Inflammatory macrophage treated with lipopolysaccharide for 1 hour (primary cell): ENCODE data around the gene ATP8A2.

Experiments used
- DNase-seq, 2 donors: peaks; one replicate each; pipeline ENCODE4 v3.0.0-alpha.2; 2020 to 2022

Gene ATP8A2

DNA sequence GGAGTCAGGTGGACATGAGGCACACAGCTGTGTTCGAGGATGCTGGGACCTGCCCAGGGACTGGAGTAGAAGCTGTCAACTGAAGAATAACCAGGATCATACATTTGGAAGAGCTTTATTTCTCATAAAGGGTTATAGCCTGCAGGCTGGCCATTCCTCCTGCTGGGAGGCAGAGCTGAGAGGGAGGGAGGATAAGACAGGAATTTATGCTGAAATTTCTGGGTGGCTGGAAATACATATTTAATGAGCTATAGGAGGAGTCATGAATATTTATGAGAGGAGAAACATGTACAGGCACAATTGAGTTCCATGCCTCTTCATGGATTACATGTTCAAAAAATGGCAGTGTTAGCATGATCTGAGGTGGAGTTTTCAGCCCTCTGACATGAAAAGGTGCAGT lies 528.2 kb downstream of the ATP8A2 start:
- DNase-seq = no peak

DNA sequence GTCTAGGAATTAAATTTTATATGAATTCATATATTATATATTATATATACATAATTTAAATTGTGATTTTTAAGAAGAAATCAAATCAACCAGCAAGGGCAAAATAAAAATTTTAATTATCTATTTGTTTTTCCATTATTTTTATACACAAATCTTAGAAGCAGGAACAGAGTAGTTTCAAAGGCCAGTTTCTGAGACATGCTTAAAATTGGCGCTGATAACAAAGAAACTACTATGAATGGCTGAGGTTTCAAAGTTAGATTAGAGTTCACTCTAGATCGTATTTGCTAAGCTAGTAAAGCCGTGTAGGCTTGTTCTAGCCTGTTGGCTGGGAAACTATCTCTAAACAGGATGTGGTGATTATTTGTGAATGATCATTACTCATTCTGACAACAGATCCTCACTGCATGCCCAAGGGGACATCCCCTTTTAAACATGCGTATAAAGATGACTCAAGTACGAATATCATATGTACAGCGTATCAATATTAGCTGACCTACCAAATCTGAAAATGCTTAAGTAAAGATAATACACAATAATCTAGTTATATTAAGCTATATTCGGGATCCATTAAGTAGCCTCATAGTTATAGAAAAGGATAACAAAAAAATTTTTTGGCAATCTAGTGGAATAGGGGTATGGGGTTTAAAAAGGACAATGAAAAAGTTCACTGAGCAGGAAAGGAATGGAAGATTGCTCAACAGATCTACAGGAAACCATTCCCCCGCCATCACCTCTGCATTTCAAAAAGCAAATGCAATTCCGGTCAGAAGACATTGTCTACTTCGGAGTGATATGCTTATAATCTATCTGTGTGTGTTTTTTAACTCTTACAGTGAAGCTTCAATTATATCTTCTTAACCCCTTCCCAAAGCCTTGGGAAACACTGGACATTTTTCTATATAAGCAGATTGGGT lies 529.9 kb downstream of the ATP8A2 start:
- DNase-seq = peak; percentile 21 to 58

DNA sequence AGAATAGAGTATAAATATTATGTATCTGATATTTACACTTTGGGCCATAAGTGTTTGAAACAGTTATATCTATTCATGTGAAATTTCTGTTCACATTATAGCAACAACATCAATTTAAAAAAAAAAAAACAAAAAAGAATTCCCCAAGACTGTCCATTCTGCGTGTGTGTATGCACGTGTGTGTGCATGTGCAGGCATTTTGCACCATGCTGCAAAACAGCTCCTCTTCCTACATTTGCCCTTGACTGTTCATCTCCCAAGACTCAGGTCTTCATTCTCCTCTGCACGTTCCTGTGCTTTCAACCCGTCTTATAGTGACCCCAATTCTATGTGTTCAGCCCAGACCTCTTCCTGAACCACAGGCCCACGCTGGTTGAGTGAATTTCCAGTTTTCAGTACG lies 530.7 kb downstream of the ATP8A2 start:
- no peak for DNase-seq

DNA sequence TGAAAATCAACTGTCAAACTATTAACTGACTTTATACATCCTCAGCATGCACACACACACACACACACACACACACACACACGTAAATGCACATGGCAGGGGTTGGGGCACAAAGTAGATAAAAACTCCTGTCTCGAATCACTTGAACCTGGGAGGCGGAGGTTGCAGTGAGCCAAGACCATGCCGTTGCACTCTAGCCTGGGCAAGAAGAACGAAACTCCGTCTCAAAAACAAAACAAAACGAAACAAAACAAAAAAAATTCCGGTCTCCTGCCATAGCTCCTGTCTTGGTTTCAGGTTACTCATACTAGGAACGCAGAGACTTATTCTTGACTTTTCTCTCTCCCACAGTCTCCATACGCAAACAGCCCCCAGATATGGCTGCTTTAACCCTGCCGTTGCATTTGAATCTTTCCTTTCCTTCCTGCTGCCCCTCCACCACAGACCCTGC lies 531.1 kb downstream of the ATP8A2 start:
- DNase-seq = no peak

DNA sequence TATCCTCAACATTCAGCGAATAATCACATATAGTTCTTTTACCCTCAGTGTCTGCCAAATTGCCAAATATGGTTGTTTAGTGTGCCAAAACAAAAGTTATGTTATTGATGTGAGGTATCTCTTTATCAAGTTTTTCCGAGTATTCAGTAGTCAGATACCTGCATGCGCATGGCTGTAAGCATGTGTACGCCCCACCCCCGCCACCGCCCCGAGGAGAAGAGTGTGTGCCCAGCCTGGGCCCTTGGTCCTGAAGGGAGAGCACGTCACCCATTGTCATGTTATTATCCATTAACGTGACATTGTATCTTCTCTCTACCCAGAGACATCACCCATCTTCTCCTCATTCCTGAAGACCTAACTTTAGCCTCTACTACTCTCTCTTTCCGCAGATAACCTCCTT lies 533.1 kb downstream of the ATP8A2 start:
- no peak for DNase-seq

DNA sequence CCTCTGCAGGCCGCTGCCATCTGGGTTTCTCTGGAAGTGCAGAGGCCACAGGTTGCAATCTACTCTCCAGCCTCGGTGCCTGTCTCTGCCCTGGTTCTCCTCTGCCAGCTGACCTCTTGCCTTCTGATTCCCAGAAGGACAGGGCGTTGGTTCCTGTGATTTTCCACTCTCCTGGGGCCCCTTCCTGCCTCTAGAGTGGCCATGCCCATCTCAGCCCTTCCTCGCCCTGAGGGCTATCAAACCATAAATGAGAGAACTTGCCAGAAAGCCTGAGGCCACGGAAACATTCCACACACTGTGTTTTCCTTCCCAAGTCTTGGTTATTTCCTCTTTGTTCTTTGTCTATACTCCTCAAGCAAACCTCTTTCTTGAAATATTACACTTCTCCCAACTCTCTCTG lies 533.8 kb downstream of the ATP8A2 start:
- no peak for DNase-seq

DNA sequence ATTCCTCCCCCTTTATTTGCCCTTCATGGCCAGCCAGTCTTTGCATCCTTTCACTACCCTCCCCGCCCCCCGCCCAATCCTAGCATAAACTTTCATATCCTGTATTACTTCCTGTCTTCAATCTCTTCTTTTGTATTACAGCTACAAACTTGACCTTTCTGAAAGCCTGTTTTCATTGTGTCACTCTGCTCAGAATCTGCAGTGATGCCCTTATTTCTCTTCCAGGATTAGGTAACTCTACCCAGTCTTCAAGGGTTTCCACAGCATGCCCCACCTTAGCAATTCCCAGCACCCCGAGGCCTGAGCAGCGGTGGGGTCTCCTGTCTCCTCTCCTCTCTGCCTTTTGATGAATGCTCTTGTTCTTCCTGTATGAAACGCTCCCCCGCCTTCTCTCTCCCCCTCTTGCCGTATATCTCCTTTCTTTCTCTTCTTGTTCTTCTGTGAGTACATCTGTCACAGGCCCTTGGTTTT lies 534.5 kb downstream of the ATP8A2 start:
- no peak for DNase-seq

DNA sequence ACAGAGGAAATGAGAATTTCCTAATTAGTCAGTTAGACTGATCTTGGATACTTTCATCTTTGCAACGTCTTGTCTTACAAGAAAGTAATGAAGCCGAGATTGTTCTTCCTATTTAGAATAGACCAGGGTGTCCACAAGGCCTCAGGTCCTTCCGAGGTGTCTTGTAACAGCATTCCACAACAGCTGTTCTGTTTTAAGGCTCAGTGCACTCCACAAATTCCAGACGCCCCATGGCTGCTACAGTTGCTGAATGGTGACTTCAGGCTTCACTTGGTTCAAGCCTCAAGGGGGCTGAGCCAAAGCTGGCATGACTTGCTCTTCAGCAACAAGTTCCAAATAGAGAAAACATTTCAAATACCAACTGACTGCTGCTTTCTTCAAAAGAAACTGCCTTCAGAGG lies 536.6 kb downstream of the ATP8A2 start:
- DNase-seq = no peak

DNA sequence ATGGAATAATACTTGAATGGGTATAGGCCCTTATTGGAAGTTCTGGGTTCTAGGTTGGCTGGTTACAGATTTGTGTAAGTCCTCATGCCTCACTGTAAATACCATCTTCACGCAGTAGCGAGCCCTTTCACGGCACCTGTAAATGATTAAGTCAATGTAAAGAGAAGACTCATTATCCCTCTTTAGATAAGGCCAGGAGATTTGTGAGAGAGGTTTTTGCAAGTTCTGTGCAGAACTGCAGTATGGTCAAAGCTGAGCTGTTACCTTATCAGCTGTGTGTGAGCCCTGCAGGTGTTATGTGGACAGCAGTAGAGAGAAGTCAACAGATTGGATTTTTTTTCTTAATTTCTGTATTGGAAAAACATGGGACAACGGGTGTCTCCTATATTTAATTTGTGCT lies 538.5 kb downstream of the ATP8A2 start:
- no peak for DNase-seq

DNA sequence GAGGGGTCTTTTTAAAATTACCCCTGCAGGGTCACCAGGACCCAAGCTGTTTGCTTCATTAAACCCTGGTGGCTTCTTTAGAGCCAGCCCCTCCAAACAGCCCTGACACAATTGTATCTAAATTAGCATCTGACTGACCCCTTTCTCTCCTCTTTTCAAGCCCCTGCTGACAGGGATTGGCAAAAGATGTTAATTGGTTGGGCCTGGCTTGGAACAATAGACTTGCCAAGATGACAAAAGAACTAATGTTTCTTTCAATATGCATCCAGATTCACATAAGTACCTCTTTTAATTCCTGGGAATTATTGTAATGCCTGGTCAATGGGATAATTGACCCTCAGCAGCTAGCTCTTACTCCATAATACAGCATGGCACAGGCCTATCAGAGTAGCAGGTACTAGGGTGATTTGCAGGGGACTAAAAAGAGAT lies 539.2 kb downstream of the ATP8A2 start:
- no peak for DNase-seq

DNA sequence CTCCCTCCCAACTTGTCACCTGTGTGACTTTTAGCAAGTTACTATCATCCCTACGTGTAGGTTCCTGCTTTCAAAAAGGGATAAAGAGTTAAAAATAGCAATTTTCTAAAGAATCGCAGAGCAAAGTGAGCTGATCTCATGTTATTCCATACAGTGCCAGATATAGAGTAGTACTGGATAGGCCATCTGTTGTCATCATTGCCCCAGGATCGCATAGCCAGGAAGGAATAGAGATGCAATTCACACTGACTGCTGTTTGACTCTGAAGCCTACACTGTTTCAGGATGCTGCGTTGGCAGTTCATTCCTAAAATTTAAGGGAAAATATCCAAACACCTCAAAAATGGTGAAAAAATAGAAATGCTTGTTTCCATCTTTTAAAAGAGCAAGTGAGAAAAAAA lies 541.2 kb downstream of the ATP8A2 start:
- no peak for DNase-seq

DNA sequence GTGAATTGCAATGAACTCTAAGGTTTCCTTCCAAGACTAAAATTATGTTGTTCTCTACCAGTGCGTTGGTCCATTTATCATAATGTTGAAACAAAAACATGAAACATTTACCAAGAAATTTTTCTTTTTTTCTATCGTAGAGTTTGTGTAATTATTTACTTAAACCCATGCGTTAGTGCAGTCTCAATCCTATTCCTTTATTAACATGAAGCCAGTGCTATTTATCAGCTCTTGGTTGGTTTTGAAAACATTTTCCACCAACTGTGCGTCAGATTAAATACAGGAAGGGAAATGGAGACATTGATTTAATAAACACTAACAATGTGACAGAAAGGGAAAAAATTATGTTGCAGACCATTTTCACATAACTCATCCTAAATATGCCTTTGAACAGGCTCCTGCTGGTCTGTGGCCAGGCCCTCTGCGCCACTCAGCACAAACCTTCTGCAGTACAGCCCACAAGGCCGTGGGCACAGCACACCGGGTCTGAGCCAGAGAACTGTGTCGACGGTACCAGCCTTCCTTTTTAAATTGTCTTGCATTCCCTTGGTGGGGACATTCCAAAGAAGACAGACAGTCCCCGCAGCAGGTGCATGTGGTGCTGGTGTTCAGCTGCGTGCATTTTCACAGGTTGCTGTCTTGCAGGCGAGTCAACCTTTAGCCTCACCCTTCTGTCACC lies 544.2 kb downstream of the ATP8A2 start:
- DNase-seq = no peak

DNA sequence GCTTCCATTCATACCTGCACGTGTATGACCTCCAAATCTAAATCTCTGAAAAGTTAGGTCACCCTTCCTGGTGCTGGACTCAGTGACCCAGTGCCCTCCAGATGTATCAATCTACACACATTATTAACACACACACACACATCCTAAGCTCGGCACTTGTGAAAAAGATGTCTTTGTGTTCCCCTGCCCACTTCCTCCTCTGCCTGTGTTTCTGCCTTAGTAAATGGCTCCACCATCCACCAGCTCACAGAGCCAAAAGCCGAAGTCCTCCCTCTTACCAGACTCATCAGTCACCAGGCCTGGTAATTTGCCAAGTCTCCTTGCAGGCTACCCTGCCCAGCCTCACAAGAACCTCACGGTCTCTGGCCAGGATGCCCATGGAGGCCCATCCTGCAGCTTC lies 548.5 kb downstream of the ATP8A2 start:
- no peak for DNase-seq

DNA sequence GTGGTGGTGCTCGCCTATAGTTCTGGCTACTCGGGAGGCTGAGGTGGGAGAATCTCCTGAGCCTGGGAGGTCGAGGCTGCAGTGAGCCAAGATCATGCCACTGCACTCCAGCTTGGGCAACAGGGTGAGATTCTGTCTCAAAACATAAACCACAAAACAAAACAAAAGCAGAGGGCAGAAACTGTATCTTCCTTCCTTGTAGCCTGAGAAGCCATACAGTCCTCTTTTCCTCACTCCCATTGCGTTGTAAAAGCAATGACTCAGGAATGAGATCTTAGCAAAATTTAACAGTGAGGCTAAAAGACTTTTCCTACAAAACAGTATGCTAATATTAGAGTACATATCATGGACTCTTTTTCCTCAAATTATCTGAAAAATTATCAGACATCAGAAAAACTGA lies 549.2 kb downstream of the ATP8A2 start:
- DNase-seq = no peak

DNA sequence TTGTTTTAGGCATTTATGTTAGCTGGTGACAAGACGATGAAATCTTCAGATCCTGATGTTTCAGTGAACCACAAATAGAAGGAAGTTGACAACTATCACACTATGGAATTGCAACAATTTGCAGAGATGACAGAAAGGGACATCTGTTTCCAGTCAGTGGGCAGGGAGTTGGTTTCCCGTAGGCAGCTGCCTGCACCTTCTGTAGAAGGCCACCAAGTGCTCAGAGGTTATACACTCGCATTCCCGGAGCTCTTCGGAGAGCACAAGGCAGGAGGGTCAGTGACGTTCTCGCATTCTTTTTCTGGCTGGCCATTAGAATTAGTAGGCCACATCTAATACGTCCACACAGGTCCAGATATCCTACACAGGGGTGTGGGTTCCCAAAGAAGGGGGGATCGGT lies 550.6 kb downstream of the ATP8A2 start:
- no peak for DNase-seq

DNA sequence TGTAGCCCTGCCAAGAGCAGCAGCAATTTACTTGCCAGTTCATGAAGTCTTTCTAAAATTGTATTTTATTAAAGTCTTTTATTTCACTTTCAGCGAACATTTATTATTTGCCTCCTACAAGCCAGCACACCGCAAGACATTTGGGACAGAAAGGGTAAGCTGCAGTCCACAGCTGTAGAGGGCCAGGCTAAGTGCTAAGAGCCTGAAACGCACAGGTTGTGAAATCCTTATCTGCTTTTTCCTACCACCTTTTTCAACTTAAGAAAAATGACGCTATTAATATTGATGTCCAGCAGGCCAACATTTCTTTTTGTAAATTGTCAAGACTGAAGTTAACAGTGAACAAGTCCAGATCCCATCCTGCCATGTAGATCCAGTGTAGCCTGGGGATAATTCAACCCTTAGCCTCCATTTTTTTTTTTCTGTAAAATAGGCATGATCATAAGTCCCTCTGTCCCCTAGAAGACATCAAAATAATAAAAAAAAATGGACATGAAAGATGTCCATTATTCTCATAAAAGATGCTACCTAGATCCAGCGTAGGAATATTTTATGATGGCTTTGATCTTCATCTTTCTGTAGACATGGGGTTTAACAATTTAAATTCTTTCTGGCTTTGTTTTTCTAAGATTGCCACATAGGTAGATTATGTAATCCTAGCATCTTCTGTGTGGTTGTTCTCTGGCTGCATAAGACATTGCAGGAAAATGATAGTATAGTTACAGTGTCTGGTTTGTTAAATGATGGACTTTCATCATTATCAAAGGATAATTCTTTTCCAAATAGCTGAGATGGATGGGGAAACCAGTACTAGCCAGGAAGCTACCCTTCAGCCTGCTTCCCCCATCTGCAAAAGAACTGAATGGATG lies 551.7 kb downstream of the ATP8A2 start:
- DNase-seq = no peak

DNA sequence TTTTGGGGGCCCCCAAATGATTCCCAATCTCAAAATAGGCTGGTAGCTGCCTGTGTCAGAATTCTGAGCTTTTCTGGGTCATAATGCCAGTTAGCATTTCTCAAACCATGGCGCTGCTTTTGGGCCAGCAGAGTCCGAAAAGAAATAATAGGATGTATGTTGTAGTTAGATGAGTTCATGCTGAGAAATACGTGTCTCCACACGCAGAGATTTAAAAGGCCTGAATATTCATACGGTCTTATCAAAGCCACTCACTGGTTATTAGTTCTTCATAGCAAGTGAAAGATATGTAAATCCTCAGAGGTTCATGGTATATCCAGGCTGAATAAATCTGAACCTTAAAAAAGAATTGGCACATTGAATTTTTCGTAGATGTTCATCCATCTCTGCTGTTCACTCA lies 555.6 kb downstream of the ATP8A2 start:
- no peak for DNase-seq

DNA sequence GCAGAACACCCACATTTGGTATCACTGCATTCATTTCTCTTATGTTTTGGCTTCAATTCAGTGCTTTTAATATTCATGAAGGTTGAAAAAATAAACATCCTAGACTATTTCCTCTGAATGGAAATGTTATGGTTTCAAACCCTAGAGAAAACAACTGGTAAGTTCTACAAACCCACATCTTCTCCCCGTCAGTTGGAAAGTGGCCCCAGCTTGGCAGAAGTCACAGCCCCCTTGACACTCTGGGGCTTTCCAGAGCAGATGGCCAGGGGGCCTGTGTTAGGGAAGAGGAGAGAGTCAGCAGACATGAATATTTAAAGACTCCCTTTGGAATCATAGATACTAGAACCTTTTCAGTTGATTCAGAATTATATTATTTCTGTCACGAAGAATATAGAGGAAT lies 556.2 kb downstream of the ATP8A2 start:
- no peak for DNase-seq

DNA sequence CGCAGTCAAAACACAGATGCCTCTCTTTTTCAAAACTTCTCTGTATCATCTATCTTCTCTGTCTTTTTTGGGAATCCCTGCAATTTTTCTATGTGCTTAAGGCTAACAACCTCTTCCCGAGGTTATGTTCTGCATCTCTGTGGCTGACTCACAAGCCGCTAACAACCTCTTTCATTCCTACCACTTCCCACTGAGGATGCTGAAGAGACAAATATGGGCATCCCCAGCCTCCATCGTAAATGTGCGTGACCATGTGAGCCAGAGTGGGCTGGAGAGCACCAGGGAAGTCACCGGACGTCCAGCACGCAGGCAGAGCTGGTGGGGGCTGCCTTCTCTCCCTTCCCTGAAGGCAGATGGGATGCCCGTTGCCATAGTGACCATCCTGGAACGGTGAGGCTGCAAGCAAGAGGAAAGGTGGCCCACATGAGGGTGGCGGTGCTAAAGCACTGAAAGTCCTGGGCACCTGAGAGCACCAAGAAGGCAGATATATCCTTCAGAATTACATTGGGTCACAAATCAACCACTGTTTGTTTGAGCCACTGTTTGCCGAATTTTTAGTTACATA lies 557.2 kb downstream of the ATP8A2 start:
- DNase-seq = no peak

DNA sequence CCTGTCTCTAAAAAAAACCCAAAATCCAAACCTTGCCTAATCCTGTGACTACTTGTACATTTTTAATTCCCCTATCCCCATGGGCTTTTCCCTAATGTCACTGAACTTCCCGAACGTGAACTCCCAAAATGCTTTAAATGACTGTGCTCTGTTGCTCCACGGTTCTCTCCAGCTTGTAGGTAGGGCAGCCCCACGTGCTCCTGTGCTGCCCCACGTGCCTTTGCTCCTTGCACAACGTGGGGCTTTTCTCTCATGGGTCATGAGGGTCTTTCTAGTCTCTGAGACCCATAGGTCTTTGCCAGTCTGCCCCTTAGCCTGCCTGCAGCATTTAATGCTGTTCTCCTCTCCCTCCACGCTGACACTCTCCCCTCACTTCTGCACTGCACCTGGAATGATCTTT lies 558.0 kb downstream of the ATP8A2 start:
- no peak for DNase-seq

DNA sequence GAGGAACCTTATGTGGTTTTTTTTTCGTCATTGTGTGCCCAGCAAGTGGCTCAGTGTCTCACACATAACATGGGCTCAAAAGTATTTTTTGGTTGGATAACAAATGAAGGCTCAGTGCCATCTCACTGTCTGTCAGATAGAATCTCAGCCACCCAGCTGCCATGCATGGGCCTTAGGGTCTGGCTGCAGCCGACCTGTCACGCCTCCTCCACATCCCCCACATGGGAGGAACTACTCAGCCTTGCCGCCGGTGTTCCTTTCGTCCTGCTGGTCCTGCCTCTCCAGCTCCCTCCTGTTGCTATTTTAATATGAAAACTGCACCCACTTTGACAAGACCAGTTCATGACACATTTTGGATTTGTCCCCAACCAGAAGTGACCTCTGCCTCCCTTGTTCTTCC lies 558.9 kb downstream of the ATP8A2 start:
- DNase-seq = no peak

DNA sequence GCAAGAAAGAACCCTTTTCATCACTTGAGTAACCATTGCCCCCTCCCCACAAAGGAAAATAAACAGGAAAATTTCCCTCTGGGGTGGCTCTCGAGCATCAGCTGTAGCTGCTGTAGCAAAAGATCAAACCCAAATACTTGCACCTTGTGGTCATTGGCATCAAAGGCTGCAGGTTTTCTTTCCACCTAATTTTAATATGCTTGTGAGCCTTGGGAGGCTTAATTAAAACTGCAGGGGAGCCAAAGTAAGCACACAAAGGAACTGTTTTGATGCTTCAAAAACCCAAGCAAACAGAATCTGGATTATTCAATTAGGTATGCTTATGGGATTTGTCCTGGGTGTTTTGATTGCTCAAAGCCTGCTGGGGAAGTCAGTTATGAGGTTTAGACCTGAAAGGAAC lies 560.6 kb downstream of the ATP8A2 start:
- DNase-seq = no peak

DNA sequence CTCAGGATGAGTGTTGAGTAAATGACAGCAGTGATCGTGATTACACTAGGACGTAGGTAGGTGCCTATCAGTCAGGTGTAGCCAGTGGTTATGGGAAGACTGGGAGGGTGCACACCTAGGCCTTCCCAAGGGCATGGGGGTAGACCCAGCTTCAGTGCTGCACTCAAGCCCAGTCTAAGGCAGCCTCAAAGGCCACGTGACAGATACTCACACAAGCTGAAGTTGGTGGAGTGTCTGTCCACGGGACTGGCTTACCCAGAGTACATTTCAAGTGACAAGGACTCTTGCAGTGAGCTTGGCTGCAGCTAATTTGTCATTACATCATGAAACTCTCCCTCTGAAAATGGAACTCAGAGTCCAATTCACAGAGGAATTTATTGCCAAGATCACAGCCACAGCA lies 561.7 kb downstream of the ATP8A2 start:
- no peak for DNase-seq
